ENCODE data around the gene MEIS2. TPM values are rescaled to one million over a fixed set of nuclear protein-coding genes. Genes with fewer than 3 reads are reported as not detected.

MEIS2 gene
- polyA plus RNA-seq, 1 donor = 19.7 TPM

GRCh38 chr15:37009288-37009687, 91.1 kb downstream of the MEIS2 start:
- H3K4me1 ChIP-seq (ENCODE audit: control insufficient read depth, insufficient read depth, low read length) = no peaks in the 10 kb centered on the region
- no peak overlapping the region for H3K27ac ChIP-seq (ENCODE audit: low read length)
- DNase-seq = no peak
- WGBS (ENCODE audit: insufficient coverage, low lambda C conversion rate) = 100% methylated on average over 1 of the region's 1 CpG
- H3K9me3 ChIP-seq (ENCODE audit: control insufficient read depth, low read depth, low read length) = no peaks in the 10 kb centered on the region
- peaks cover 4% of the 10 kb centered on the region for H3K36me3 ChIP-seq (ENCODE audit: control insufficient read depth, insufficient read depth, low read length)
- no peak overlapping the region for H3K4me3 ChIP-seq (ENCODE audit: low read length)
- peaks cover 4% of the 10 kb centered on the region for H3K27me3 ChIP-seq (ENCODE audit: control insufficient read depth, insufficient read depth, low read length)

GRCh38 chr15:37008205-37008604, 92.1 kb downstream of the MEIS2 start:
- 94% methylated on average over 2 of the region's 3 CpGs for WGBS (ENCODE audit: insufficient coverage, low lambda C conversion rate)
- peaks cover 4% of the 10 kb centered on the region for H3K36me3 ChIP-seq (ENCODE audit: control insufficient read depth, insufficient read depth, low read length)

GRCh38 chr15:37007301-37007700, 93.0 kb downstream of the MEIS2 start:
- WGBS (ENCODE audit: insufficient coverage, low lambda C conversion rate) = no CpG with 5 or more reads among the region's 2 CpGs
- Histone ChIP-seq H3K27ac (ENCODE audit: low read length) (no peak overlapping the region), H3K9me3 (ENCODE audit: control insufficient read depth, low read depth, low read length) (no peaks in the 10 kb centered on the region), H3K4me1 (ENCODE audit: control insufficient read depth, insufficient read depth, low read length) (no peaks in the 10 kb centered on the region), H3K36me3 (ENCODE audit: control insufficient read depth, insufficient read depth, low read length) (peaks cover 4% of the 10 kb centered on the region), H3K27me3 (ENCODE audit: control insufficient read depth, insufficient read depth, low read length) (peaks cover 4% of the 10 kb centered on the region), H3K4me3 (ENCODE audit: low read length) (no peak overlapping the region)
- no peak for DNase-seq

More at GRCh38 chr15:37008205-37008604, 92.1 kb downstream of the MEIS2 start:
- no peaks in the 10 kb centered on the region for H3K9me3 ChIP-seq (ENCODE audit: control insufficient read depth, low read depth, low read length)
- H3K4me1 ChIP-seq (ENCODE audit: control insufficient read depth, insufficient read depth, low read length) = no peaks in the 10 kb centered on the region
- no peak overlapping the region for H3K27ac ChIP-seq (ENCODE audit: low read length)
- H3K4me3 ChIP-seq (ENCODE audit: low read length) = no peak overlapping the region
- peaks cover 4% of the 10 kb centered on the region for H3K27me3 ChIP-seq (ENCODE audit: control insufficient read depth, insufficient read depth, low read length)
- no peak for DNase-seq

- Histone ChIP-seq H3K4me3 (ENCODE audit: low read length) (no peak overlapping the region), H3K4me1 (ENCODE audit: control insufficient read depth, insufficient read depth, low read length) (no peaks in the 10 kb centered on the region), H3K36me3 (ENCODE audit: control insufficient read depth, insufficient read depth, low read length) (peaks cover 4% of the 10 kb centered on the region), H3K27ac (ENCODE audit: low read length) (no peak overlapping the region), H3K27me3 (ENCODE audit: control insufficient read depth, insufficient read depth, low read length) (peaks cover 4% of the 10 kb centered on the region), H3K9me3 (ENCODE audit: control insufficient read depth, low read depth, low read length) (no peaks in the 10 kb centered on the region)
- no peak for DNase-seq
- WGBS (ENCODE audit: insufficient coverage, low lambda C conversion rate) = 57% methylated on average over 3 of the region's 8 CpGs
These were observed 95.2 kb downstream of the MEIS2 start for GRCh38 chr15:37004981-37005735.

- H3K9me3 ChIP-seq (ENCODE audit: control insufficient read depth, low read depth, low read length) = no peaks in the 10 kb centered on the region
- H3K27ac ChIP-seq (ENCODE audit: low read length) = no peak overlapping the region
- no CpG with 5 or more reads among the region's 4 CpGs for WGBS (ENCODE audit: insufficient coverage, low lambda C conversion rate)
- no peak for DNase-seq
- H3K36me3 ChIP-seq (ENCODE audit: control insufficient read depth, insufficient read depth, low read length) = peaks cover 4% of the 10 kb centered on the region
- H3K4me1 ChIP-seq (ENCODE audit: control insufficient read depth, insufficient read depth, low read length) = no peaks in the 10 kb centered on the region
- no peak overlapping the region for H3K4me3 ChIP-seq (ENCODE audit: low read length)
- peaks cover 4% of the 10 kb centered on the region for H3K27me3 ChIP-seq (ENCODE audit: control insufficient read depth, insufficient read depth, low read length)
These were observed 95.9 kb downstream of the MEIS2 start for GRCh38 chr15:37004373-37004869.

- H3K9me3 ChIP-seq (ENCODE audit: control insufficient read depth, low read depth, low read length) = no peaks in the 10 kb centered on the region
- H3K27me3 ChIP-seq (ENCODE audit: control insufficient read depth, insufficient read depth, low read length) = peaks cover 4% of the 10 kb centered on the region
- no peaks in the 10 kb centered on the region for H3K4me1 ChIP-seq (ENCODE audit: control insufficient read depth, insufficient read depth, low read length)
- peaks cover 4% of the 10 kb centered on the region for H3K36me3 ChIP-seq (ENCODE audit: control insufficient read depth, insufficient read depth, low read length)
- DNase-seq = no peak
- WGBS (ENCODE audit: insufficient coverage, low lambda C conversion rate) = 100% methylated on average over 1 of the region's 4 CpGs
- H3K4me3 ChIP-seq (ENCODE audit: low read length) = no peak overlapping the region
- H3K27ac ChIP-seq (ENCODE audit: low read length) = no peak overlapping the region
These were observed 98.2 kb downstream of the MEIS2 start for GRCh38 chr15:37002041-37002672.

GRCh38 chr15:37001417-37001816, 98.9 kb downstream of the MEIS2 start:
- no peaks in the 10 kb centered on the region for H3K9me3 ChIP-seq (ENCODE audit: control insufficient read depth, low read depth, low read length)
- H3K36me3 ChIP-seq (ENCODE audit: control insufficient read depth, insufficient read depth, low read length) = peaks cover 4% of the 10 kb centered on the region
- no peak overlapping the region for H3K27ac ChIP-seq (ENCODE audit: low read length)
- peaks cover 4% of the 10 kb centered on the region for H3K27me3 ChIP-seq (ENCODE audit: control insufficient read depth, insufficient read depth, low read length)
- H3K4me3 ChIP-seq (ENCODE audit: low read length) = no peak overlapping the region
- H3K4me1 ChIP-seq (ENCODE audit: control insufficient read depth, insufficient read depth, low read length) = no peaks in the 10 kb centered on the region
- no peak for DNase-seq

- DNase-seq = no peak
- Histone ChIP-seq H3K4me1 (ENCODE audit: control insufficient read depth, insufficient read depth, low read length) (no peaks in the 10 kb centered on the region), H3K27ac (ENCODE audit: low read length) (no peak overlapping the region), H3K4me3 (ENCODE audit: low read length) (no peak overlapping the region), H3K9me3 (ENCODE audit: control insufficient read depth, low read depth, low read length) (no peaks in the 10 kb centered on the region), H3K27me3 (ENCODE audit: control insufficient read depth, insufficient read depth, low read length) (no peaks in the 10 kb centered on the region), H3K36me3 (ENCODE audit: control insufficient read depth, insufficient read depth, low read length) (no peaks in the 10 kb centered on the region)
- WGBS (ENCODE audit: insufficient coverage, low lambda C conversion rate) = no CpG with 5 or more reads among the region's 1 CpG
These were observed 100.6 kb downstream of the MEIS2 start for GRCh38 chr15:36999778-37000177.

- H3K27ac ChIP-seq (ENCODE audit: low read length) = no peak overlapping the region
- no peaks in the 10 kb centered on the region for H3K9me3 ChIP-seq (ENCODE audit: control insufficient read depth, low read depth, low read length)
- H3K36me3 ChIP-seq (ENCODE audit: control insufficient read depth, insufficient read depth, low read length) = no peaks in the 10 kb centered on the region
- 79% methylated on average over 3 of the region's 4 CpGs for WGBS (ENCODE audit: insufficient coverage, low lambda C conversion rate)
- no peaks in the 10 kb centered on the region for H3K4me1 ChIP-seq (ENCODE audit: control insufficient read depth, insufficient read depth, low read length)
- DNase-seq = no peak
- no peaks in the 10 kb centered on the region for H3K27me3 ChIP-seq (ENCODE audit: control insufficient read depth, insufficient read depth, low read length)
- no peak overlapping the region for H3K4me3 ChIP-seq (ENCODE audit: low read length)
These were observed 103.7 kb downstream of the MEIS2 start for GRCh38 chr15:36996538-36997181.

- H3K36me3 ChIP-seq (ENCODE audit: control insufficient read depth, insufficient read depth, low read length) = no peaks in the 10 kb centered on the region
- no peak for DNase-seq
- WGBS (ENCODE audit: insufficient coverage, low lambda C conversion rate) = no CpG with 5 or more reads among the region's 2 CpGs
- H3K9me3 ChIP-seq (ENCODE audit: control insufficient read depth, low read depth, low read length) = no peaks in the 10 kb centered on the region
- no peak overlapping the region for H3K27ac ChIP-seq (ENCODE audit: low read length)
- no peaks in the 10 kb centered on the region for H3K4me1 ChIP-seq (ENCODE audit: control insufficient read depth, insufficient read depth, low read length)
- no peaks in the 10 kb centered on the region for H3K27me3 ChIP-seq (ENCODE audit: control insufficient read depth, insufficient read depth, low read length)
- H3K4me3 ChIP-seq (ENCODE audit: low read length) = no peak overlapping the region
These were observed 104.2 kb downstream of the MEIS2 start for GRCh38 chr15:36996121-36996520.

Data from large intestine (tissue), 3 donors.